Activated CD4-positive, alpha-beta T cell treated with anti-CD3 and anti-CD28 coated beads, Interleukin-2, Interleukin-6, amounts not matched to agents 100 ng/mL and 50 ng/mL, durations not matched to agents 16 hours and 8 hours (primary cell): Measurements from ENCODE around the gene FCGR2B.
"Not testable (repeated sequence)": the region's sequence is repeated elsewhere in the genome, so short reads cannot be mapped to it uniquely, and the experiment has no call there.

Experiments used
- DNase-seq: peaks from one replicate; pipeline ENCODE4 v3.0.0-alpha.2; 2020

The FCGR2B gene

GRCh38 chr1:161647507-161648360 is 15.2 kb upstream of the FCGR2B start:
- peak; percentile 30 for DNase-seq

GRCh38 chr1:161653541-161653940 is 9.4 kb upstream of the FCGR2B start:
- DNase-seq, result not testable (repeated sequence)

GRCh38 chr1:161653971-161654370 is 9.0 kb upstream of the FCGR2B start:
- DNase-seq, result not testable (repeated sequence)

GRCh38 chr1:161658524-161658923 is 4.4 kb upstream of the FCGR2B start:
- DNase-seq, result not testable (repeated sequence)

- not testable (repeated sequence) for DNase-seq
Observed at GRCh38 chr1:161661660-161662311, 1.2 kb upstream of the FCGR2B start.

GRCh38 chr1:161663569-161663968 is 626 bp downstream of the FCGR2B start:
- DNase-seq, result not testable (repeated sequence)

- not testable (repeated sequence) for DNase-seq
Observed at GRCh38 chr1:161664689-161665088, 1.7 kb downstream of the FCGR2B start.

- DNase-seq, result peak; percentile 32
Observed at GRCh38 chr1:161671045-161672020, 8.4 kb downstream of the FCGR2B start.

- DNase-seq, result not testable (repeated sequence)
Observed at GRCh38 chr1:161673437-161673836, 10.5 kb downstream of the FCGR2B start.

GRCh38 chr1:161674447-161674846 is 11.5 kb downstream of the FCGR2B start:
- not testable (repeated sequence) for DNase-seq

- not testable (repeated sequence) for DNase-seq
Observed at GRCh38 chr1:161674908-161675307, 12.0 kb downstream of the FCGR2B start.

- no peak for DNase-seq
Observed at GRCh38 chr1:161676441-161676840, 13.5 kb downstream of the FCGR2B start.

- DNase-seq, result no peak
Observed at GRCh38 chr1:161676958-161677689, 14.2 kb downstream of the FCGR2B start.

- DNase-seq, result no peak
Observed at GRCh38 chr1:161678500-161678899, 15.6 kb downstream of the FCGR2B start.

GRCh38 chr1:161681879-161682278 is 18.9 kb downstream of the FCGR2B start:
- DNase-seq, result no peak

GRCh38 chr1:161688946-161689345 is 26.0 kb downstream of the FCGR2B start:
- no peak for DNase-seq

GRCh38 chr1:161691846-161692245 is 28.9 kb downstream of the FCGR2B start:
- DNase-seq, result no peak

- DNase-seq, result not testable (repeated sequence)
Observed at GRCh38 chr1:161693020-161693712, 30.2 kb downstream of the FCGR2B start.

- DNase-seq, result not testable (repeated sequence)
Observed at GRCh38 chr1:161698302-161698701, 35.4 kb downstream of the FCGR2B start.

- DNase-seq, result no peak
Observed at GRCh38 chr1:161702250-161702649, 39.3 kb downstream of the FCGR2B start.

GRCh38 chr1:161705537-161705936 is 42.6 kb downstream of the FCGR2B start:
- DNase-seq, result no peak

- no peak for DNase-seq
Observed at GRCh38 chr1:161706113-161706481, 43.2 kb downstream of the FCGR2B start.
